Limb (tissue), 2 donors: ENCODE measurements around the gene MYO5C.

Experiments used
- DNase-seq, 2 donors: peaks; one replicate each; pipeline ENCODE4 v3.0.0-alpha.2; 2016; ENCODE audit errors: extremely low spot score in 2 of 2

MYO5C gene

DNA sequence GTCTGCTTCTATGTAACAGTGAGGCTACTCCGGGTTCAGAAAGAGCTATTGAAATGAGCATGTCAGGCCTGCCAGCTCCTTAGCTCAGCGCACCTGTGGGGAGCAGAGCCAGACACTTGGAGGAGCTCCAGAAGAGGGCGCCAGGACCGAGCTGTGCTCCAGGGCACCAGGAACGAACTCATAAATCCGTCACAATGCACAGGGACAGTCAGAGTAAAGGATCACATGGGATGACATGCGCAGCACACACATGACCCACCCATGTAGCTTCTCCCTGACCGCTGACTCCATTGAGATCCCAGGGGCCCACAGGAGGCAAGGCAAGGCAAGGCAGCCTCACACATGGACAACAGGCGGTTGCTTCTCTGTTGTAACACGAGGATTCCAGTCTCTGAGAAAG lies 78.4 kb downstream of the MYO5C start:
- no peak for DNase-seq

DNA sequence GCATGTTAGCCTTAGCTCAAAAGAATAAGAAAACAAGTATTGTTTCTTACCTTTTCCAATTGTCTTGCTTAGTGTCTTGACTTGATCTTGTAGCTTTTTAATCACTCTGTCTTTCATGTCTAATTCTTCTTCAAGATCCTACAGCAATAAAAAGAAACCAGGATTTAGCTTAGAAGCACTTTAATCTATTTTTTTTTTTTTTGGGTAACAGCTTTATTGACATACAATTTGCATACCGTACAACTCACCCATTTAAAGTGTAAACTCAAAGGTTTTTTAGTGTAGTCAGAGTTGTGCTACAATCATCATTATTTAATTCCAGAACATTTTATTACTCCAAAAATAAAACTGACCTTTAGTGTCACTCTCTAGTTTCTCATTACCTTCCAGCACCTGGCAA lies 81.1 kb downstream of the MYO5C start:
- no peak for DNase-seq

DNA sequence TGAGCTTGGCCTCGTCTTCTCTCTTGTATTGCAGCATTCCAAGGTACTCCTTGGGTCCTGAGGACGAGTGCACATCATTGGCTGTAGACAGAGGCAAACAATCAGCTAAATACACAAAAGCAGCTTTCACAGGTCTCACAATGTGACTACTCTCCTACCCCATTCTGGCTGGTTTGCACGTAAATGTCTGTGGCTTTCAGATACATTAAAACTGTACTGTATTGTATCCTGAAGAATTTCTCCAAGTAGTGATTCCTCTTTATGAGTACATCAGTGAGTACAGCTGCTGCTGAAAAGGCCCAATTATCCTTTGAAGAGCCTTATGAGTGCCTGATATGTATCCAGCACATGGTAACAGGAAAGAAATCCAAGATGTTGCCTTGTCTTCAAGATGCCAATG lies 82.4 kb downstream of the MYO5C start:
- no peak for DNase-seq

DNA sequence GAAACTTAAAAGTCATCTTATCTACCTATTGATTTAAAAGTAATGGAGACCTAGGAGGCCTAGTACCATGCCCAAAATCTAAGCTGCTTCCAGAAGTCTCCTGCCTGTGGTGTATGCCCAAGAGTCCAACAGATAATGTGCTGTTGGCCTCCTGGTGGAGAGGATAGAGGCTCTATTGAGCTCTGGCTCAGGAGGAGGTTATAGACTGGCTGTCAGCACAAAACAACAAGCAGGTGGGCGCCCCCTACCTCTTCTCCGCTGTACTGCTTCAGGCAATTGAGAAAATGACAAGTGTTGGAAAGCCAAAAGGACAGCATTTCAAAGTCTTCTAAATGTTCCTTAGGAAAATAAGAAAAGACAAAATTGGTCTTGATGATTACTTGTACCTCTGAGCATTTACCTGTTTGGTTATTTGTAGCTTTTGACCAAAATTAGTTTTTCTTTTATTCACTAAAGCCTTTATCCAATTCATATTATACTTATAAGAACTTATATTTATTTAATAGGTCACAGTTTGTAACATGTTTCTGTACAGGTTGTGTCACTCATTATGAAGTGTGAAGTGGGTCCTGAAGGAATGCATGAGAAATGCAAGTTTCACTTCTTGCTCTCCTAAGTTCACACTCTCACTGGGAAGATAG lies 87.2 kb downstream of the MYO5C start:
- peak in 1 of 2 donors; percentile 58 for DNase-seq

DNA sequence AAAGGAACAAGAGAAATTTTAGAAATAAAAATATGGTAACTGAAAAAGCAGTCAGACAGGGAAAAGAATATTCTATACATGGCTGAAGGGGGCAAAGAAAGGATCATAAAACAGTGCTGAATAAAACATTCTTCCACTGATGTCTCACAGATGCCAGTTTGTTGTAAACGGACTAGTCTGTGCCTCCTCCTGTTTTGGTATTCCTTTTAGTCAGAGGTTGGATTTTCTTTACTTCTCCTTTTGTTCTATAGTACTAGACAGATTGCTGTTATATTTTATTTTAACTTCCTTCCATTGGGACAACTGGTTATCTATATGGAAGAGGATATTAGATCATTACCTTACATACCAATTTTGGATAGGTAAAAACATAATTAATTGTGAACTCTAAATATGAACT lies 88.4 kb downstream of the MYO5C start:
- DNase-seq: no peak

DNA sequence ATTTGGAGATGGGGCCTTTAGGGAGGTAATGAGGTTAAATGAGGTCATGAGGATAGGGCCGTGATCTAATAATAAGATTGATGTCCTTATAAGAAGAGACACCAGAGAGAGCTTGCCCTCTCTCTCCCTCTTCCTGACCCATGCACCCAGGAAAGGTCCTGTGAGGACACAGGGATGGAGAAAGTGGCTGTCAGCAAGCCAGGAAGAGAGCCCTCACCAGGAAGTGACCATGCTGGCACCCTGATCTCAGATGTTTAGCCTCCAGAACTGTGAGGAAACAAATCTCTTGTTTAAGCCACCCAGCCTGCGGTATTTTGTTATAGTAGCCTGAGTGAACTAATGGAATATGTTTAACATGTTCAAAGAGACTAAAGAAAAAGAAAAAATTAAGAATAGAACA lies 89.2 kb downstream of the MYO5C start:
- no peak for DNase-seq

DNA sequence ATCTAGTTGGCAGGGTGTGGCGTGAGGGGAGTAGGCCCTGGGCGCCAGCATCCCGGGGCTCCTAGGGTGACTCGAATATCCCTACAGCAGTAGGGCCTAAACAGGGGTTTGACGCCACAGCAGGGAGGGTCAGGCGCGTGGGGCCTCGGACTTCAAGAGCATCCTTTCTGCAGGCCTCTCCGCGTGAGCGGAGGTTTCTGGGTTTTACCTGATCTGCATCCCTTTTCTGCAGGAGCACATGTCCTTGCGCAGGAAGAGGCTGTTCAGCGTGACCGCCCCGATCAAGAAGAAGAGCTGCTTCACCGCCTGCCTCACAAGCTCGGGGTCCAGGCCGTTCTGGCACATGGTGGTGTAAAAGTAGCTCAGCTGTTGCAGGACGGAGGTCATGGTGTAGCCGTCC lies 90.9 kb downstream of the MYO5C start:
- DNase-seq: no peak

DNA sequence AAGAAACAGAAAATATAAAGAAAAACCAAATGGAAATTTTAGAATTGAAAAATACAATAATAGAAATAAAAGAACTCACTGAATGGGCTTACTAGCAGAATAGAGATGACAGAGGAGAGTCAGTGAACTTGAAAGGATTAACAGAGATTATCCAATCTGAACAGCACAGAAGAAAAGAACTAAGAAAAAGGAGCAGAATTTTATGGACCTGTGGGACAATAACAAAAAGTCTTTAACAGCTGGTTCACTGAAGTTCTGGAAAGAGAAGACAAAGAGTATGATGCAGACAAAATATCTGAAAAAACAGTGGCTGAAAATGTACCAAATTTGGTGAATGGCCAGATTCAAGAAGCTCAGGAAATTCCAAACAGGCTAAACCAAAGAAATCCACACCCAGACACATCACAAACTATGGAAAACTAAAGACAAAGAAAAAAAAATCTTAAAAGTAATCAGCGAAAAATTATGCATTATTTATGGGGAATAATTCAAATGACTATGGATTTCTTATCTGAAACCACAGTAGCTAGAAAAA lies 94.7 kb downstream of the MYO5C start:
- no peak for DNase-seq

DNA sequence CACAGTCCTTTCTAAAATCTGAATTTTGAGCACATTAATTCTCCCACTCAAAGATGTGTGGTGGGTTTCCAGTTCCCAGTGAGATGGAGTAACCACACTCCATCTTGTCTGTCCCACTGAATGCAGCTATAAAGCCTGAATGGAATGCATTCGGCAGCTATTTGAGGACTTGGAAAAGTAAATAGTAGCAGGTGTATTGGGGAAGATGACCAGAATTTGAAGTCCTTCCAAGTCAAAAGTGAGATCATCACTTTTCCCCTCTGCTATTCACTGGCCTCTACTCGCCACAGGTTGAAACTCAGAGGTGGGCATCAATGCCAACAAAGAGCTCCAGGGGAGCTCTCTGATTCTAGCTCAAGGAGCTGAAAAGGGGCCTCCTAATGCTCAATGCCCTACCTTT lies 96.3 kb downstream of the MYO5C start:
- DNase-seq: no peak

DNA sequence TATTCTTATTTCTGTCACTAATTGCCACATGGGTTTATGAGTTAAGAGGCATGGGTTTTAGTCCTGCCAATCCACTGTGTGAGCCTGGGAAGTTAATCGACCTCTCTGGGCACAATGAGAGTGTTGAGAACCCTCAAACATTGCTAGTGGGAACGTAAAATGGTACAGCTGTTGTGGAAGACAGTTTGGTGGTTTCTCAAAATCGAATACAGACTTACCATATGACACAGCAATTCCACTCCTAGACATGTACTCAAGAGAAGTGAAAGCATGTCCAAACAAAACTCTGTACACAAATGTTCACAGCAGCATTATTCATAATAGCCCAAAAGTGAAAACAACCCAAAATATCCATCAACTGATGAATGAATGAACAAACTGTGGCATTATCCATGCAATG lies 98.7 kb downstream of the MYO5C start:
- DNase-seq: no peak

DNA sequence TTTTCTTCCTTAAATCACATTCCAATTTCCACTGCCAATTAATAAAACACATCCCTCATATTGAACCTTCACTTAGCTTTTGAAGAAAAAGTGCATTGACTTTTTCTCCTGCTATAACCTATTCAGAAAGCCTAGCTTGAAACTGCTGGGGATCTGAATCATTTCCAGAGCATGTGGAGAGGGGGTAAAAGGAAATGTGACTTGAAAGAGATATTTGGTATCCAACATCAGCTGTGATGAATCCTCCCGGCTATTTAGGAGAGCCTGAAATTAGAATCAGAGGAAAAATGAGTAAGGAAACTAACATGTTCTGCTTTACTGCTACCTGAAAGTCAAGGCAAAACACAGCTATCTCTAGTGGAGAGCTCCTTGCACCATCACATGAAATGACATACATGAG lies 101.8 kb downstream of the MYO5C start:
- DNase-seq: no peak

DNA sequence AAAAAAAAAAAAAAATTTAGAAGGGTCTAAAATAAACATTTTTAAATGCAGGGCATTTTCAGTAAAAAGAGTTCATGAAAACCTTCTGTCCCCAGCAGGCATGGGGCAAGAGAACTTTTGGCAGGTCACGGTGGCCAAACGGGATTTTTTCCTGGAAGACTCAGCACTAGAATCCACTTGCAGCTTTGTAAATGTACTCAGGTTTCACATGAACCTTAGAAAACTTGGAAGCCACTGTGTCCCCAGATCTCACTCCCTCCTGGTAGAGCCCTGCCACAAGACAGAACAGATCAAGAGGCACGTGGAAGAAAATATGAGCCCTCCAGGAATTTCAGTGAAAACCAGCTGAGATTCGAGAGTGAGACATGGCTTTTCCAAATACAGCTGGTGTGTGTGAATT lies 102.3 kb downstream of the MYO5C start:
- no peak for DNase-seq

DNA sequence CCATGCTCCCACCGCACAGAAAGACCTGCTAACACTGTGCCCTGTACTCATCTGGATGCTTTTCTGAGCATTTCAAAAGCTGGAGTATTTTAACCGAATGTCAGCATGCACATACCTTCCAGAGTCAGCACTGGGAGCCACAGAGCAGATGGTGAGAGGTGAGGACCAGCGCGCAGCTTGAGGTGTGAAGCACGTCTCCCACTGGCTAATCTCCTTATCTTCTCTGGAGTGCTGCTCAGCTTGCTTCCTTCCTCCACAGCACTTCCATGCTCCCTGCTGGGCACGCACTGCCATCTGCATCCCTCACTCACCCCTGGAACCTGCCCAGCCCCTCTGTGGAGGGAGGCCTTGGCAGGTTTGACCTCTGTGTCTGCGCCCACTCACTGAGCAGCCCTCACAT lies 104.4 kb downstream of the MYO5C start, which contains the start of gene GNB5:
Gene GNB5 (minus strand): TSS at position 186 of the 400 bp plus-strand sequence. CDS start 6,716 bp downstream, outside the sequence.
- no peak for DNase-seq

DNA sequence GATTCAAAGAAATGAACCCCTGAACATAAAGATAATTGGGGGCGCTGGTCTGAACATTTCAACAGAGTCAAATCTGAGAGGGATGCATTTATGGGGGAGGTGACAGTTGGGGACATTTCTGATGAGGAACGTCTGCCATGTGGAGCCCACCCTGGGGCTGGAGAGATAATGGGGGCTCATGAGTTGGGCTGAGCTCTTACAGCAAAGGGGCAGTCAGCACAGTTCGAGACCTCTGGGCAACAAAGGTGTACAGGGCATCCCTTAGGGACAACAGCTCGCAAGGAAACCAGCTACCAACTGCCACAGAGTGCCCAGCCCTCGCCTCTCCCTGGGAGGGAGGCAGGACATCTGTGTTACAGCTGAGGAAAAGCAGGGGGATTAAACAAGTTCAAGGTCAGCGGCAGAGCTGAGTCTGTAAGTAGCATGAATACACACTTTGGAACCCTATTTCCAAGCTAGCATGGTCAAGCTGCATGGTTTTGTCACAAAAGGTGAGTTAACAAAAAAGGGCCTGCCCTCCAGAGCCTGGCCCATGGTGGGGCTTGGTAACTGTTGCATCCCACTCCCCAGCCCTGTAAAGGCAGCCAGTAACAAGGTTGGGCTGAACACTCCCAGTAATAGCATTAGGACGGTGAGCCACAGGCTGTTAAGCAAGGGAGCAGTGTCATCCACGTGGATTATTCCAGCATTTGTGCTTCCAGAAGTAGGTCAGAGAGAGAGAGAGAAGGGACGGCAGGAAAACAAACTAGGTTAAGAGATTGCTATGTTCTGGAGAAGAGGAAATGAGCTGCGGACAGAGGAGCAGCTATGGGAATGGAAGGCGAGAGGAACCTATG lies 108.7 kb downstream of the MYO5C start:
- DNase-seq: no peak

DNA sequence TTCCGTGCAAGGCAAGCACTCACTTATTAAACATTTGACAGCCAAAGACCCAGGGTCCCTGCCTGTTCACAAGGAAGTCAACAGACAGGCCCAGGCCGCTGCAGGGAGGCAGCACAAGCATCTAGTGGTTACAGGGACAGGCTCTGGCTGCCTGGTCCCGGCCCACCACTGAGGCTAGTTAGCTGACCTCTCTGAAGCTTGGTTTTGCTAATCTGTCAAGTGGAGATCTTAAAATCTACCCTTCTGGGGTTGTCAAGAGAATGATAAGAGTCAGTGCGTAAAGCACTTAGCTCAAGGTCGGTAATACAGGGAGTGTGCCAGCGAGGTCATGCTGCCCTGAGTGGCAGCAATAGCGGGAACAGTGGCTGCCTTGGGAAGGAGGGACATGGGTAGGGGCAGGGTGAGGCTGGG lies 110.4 kb downstream of the MYO5C start:
- DNase-seq: no peak

DNA sequence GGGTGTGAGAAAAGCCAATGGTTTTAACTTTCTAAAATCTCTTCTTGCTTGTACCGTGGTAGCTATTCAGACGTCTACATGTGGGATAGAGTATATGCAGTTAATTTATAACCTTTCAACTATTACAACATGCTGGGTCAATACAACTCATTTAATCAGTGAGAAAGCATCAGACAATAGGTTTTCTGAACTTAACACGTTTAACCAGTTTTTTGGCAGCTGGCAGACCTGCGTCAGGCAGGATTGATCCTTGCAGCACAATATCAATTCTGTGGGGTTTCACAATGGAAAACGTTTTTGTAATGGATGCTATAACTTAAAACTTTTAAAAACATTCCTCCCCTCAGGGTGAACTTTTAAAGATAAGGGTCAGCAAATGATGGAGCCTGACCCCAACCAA lies 110.9 kb downstream of the MYO5C start:
- no peak for DNase-seq

DNA sequence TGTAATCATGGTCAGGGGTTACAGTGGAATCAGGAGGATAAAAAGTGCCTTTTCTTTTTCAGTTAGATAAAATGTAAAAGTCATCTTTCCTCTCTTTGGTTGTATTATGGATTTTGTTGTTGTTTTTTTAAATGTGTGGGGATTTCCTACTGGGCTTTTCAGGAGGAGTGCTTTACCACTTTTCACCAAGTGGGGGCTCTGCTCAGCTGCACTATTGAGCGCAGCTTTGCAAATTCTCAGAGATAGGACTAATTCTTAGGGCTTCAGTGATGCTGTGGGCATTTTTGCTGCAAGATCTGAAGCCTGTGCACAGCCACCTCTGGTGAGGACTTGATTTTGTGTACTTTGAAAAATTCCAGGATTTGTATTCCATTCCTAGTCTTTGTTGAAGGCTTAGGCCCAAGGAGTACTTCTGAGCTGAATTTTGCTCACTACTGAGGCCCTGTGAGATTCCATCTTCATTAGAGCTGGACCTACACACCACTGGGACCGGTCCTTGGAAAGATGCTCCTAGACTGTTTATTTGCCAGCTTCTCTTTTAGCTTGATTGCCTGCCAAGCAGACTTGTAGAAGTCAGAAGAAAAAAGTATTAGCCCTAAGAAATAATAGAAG lies 111.9 kb downstream of the MYO5C start:
- DNase-seq: no peak

DNA sequence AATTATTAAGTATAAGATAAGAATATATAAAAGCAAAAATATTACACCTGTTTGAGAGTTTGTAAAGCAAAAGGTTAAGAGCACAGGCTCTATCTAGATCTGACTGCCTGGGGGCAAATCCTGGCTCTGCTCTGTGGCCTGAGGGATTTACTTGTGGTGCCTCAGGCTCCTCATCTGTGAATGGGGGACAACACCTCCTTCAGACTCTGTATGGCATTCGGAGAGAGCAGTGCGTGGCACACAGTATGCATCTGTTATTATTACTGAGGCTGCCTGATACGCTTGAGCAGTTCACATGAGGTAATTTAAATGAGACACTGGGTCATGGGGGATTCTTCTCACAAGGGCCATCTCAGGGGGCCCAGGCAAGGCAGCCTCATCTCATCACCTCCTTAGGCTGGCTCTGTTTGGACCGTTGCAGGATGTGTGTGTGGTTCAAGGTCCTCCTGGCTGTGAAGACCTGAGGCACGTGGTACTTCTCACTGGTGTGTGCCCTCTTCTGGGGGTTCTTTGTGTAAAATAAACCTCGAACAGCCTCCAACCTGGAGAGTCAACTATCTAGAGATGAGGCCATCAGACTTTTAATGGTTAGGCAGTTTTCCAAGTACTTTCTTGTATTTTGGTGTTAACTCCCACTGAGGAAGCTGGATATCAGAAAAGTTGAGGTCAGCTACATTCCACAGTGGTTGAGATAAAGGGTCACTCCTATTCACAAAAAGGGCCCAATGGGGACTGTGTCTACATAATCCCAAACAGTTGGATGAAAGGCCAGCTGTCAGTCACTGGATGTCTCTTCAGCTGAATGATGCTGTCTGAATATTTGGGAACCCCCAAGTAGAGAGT lies 113.4 kb downstream of the MYO5C start:
- DNase-seq: no peak

DNA sequence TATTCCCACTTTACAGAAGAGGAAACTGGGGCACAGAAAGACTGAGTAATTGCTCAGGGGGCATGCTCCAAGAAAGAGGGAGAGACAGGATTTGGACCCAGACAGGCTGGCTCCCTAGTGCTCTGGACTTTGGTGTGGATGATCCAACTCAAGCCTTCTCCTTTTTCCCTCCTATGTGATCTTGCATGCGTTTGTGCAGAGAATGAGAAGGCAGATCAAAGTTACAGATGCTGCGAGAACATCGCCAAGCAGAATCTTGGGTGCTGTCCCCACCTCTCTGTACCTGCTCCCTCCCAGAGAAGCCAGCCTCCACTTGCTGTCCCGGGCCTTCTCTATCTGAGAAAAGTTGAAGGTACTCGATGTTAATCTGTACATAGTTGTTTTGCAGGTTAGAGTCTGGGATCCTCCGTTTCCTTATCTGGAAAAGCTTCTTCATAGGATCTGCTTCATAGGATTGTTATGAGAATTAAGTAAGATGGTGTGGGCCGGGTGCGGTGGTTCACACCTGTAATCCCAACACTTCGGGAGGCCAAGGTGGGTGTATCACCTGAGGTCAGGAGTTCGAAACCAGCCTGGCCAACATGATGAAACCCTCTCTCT lies 114.7 kb downstream of the MYO5C start:
- no peak for DNase-seq

DNA sequence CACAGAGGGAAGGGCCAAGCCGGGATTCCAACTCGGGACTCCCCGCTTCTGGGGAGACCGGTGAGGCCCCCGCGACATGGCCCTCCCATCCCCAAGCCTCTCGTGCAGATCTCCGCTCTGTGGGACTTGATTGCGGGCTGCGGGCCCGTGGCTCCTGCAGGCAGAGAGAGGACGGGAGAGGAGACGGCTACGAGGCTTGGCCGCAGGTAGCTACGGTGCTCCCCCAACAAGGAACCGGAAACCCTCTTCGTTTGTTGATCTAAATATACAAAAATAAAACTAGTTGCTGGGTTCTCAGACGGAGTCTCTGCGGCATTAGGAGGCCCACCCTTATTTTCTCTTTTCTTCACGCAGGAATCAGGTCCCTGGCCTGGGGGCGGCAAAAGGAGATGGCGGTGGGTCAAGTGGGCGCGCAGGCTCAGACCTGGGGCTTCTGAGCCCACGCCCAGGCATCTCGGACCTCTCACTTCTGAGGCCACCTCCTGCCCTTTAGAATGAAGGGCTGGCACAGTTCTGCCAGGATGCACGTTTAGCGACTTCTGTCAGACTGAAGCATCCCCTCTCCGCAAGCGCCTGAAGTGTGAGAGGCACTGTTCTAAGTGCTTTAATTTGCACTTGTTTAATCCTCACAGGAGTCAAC lies 115.3 kb downstream of the MYO5C start:
- no peak for DNase-seq
